ENCODE data around the gene CNTN4. TPM values are rescaled to one million over a fixed set of nuclear protein-coding genes. Genes with fewer than 3 reads are reported as not detected.

The CNTN4 gene
- total and polyA plus RNA-seq, 4 donors, result 1.2 to 3.8 (median 2.6) TPM

GRCh38 chr3:2741516-2741915 is 642.9 kb downstream of the CNTN4 start:
- TF ChIP-seq ZBTB33 (IDR thresholded peaks at IDR 0.05), result no peak
- no peak for TF ChIP-seq MAX (IDR thresholded peaks at IDR 0.05)
- TF ChIP-seq CTCF (IDR thresholded peaks at IDR 0.05; ENCODE audit: low read depth, low read length, missing input control), result no peak
- H3K9ac ChIP-seq (ENCODE audit: low read depth in 1 of 2, low read length in 2 of 2), result no peak overlapping the region
- DNase-seq (ENCODE audit: low spot score), result no peak

GRCh38 chr3:2765002-2765579 is 666.4 kb downstream of the CNTN4 start:
- H3K36me3 ChIP-seq (ENCODE audit: control insufficient read depth in 4 of 4, insufficient read depth in 3 of 4, low read depth in 1 of 4, low read length in 3 of 4), result no peaks in the 10 kb centered on the region
- H3K27me3 ChIP-seq (ENCODE audit: control insufficient read depth in 4 of 4, insufficient read depth in 4 of 4, low read length in 3 of 4), result no peaks in the 10 kb centered on the region
- TF ChIP-seq RAD21 (IDR thresholded peaks at IDR 0.05) (peak; percentile 89 to 90), JUND (IDR thresholded peaks at IDR 0.05) (no peak), GABPA (IDR thresholded peaks at IDR 0.05 in 1 of 2, conservative IDR thresholded peaks at IDR 0.05 in 1 of 2) (no peak), TAF1 (conservative IDR thresholded peaks at IDR 0.05) (no peak), REST (IDR thresholded peaks at IDR 0.05) (no peak), SP1 (IDR thresholded peaks at IDR 0.05) (no peak), EGR1 (IDR thresholded peaks at IDR 0.05; ENCODE audit: low read depth in 2 of 2) (no peak), CTCF (IDR thresholded peaks at IDR 0.05; ENCODE audit: low read depth, low read length, missing input control) (peak; percentile 52), HNF4A (conservative IDR thresholded peaks at IDR 0.05) (no peak), FOXA2 (IDR thresholded peaks at IDR 0.05) (no peak), NR2F2 (IDR thresholded peaks at IDR 0.05) (peak; percentile 76), RXRA (IDR thresholded peaks at IDR 0.05) (peak; percentile 37 to 48), FOXA1 (IDR thresholded peaks at IDR 0.05) (no peak), ZBTB33 (IDR thresholded peaks at IDR 0.05) (no peak), HNF4G (IDR thresholded peaks at IDR 0.05) (no peak), YY1 (IDR thresholded peaks at IDR 0.05) (no peak), MAX (IDR thresholded peaks at IDR 0.05) (no peak), ATF3 (IDR thresholded peaks at IDR 0.05) (no peak)
- WGBS, result 21% methylated on average over 9 of the region's 9 CpGs
- no peak for DNase-seq (ENCODE audit: low spot score)
- H3K9me3 ChIP-seq (ENCODE audit: control insufficient read depth in 4 of 4, low read length in 3 of 4), result no peaks in the 10 kb centered on the region
- H3K4me1 ChIP-seq (ENCODE audit: control insufficient read depth in 4 of 4, insufficient read depth in 4 of 4, low read length in 3 of 4), result peaks cover 0 to 3% (median 1%) of the 10 kb centered on the region in 4 donors
- H3K27ac ChIP-seq (ENCODE audit: low read depth in 1 of 2, low read length in 2 of 2), result no peak overlapping the region
- no peak overlapping the region for H3K9ac ChIP-seq (ENCODE audit: low read depth in 1 of 2, low read length in 2 of 2)
- H3K4me3 ChIP-seq (ENCODE audit: low read depth in 1 of 3, low read length in 3 of 3), result no peak overlapping the region

More at GRCh38 chr3:2741516-2741915, 642.9 kb downstream of the CNTN4 start:
- no peak overlapping the region for H3K4me3 ChIP-seq (ENCODE audit: low read depth in 1 of 3, low read length in 3 of 3)
- H3K9me3 ChIP-seq (ENCODE audit: control insufficient read depth in 4 of 4, low read length in 3 of 4), result no peaks in the 10 kb centered on the region
- no peaks in the 10 kb centered on the region for H3K4me1 ChIP-seq (ENCODE audit: control insufficient read depth in 4 of 4, insufficient read depth in 4 of 4, low read length in 3 of 4)
- H3K27me3 ChIP-seq (ENCODE audit: control insufficient read depth in 4 of 4, insufficient read depth in 4 of 4, low read length in 3 of 4), result peaks cover 0 to 3% (median 1%) of the 10 kb centered on the region in 4 donors
- H3K27ac ChIP-seq (ENCODE audit: low read depth in 1 of 2, low read length in 2 of 2), result no peak overlapping the region
- H3K36me3 ChIP-seq (ENCODE audit: control insufficient read depth in 4 of 4, insufficient read depth in 3 of 4, low read depth in 1 of 4, low read length in 3 of 4), result no peaks in the 10 kb centered on the region
- WGBS, result 33% methylated on average over 3 of the region's 3 CpGs

All from liver (tissue), 9 donors.